PC-9 (cell line): ENCODE measurements around the gene KLRD1. TPM values are rescaled to one million over a fixed set of nuclear protein-coding genes. Genes with fewer than 3 reads are reported as not detected.

Experiments
- BruUV-seq: library from RNA; stranded (reverse); fragments of 400-500 nt; replicated peaks from 2 replicates; lab custom pipeline; 2021; lab: Mats Ljungman, UMichigan
- CTCF ChIA-PET: fragments of 300-600 bp; sonication (Branson Sonifier 250); formaldehyde crosslinking; loops from one replicate; lab custom pipeline; 2022; ENCODE audit warnings: antibody characterized with exemption; lab: Charles Lee
- POLR2A ChIA-PET: fragments of 300-600 bp; sonication (Branson Sonifier 250); formaldehyde crosslinking; loops from one replicate; lab custom pipeline; 2022; ENCODE audit warnings: antibody characterized with exemption; ENCODE audit not compliant: unreplicated experiment; lab: Charles Lee
- DNase-seq, 2 experiments: peaks; one replicate each; pipeline versions ENCODE4 v3.0.0 to v3.0.0-alpha.2; 2015 to 2022; ENCODE audit warnings: mixed read lengths in 1 of 2
- H2AFZ ChIP-seq: fragments of 200-600 bp; sonication (generic); 2 replicates; pipeline ENCODE4 v1.8.1; 2017; ENCODE audit warnings: antibody characterized with exemption
- H3F3A ChIP-seq: fragments of 200-600 bp; sonication (generic); 2 replicates; pipeline ENCODE4 v1.8.1; 2017; ENCODE audit warnings: antibody characterized with exemption, mild to moderate bottlenecking, low read depth; ENCODE audit not compliant: insufficient read depth
- H3K27ac ChIP-seq: fragments of 200-600 bp; sonication (generic); 2 replicates; pipeline ENCODE4 v1.6.1; 2016; ENCODE audit warnings: mixed run types
- H3K27me3 ChIP-seq: fragments of 200-600 bp; sonication (generic); 2 replicates; pipeline ENCODE4 v1.6.1; 2016; ENCODE audit warnings: low read depth, mixed run types; ENCODE audit not compliant: insufficient read depth
- H3K36me3 ChIP-seq: fragments of 200-600 bp; sonication (generic); 2 replicates; pipeline ENCODE4 v1.6.1; 2016; ENCODE audit warnings: low read depth, mixed run types
- H3K4me1 ChIP-seq: fragments of 200-600 bp; sonication (generic); replicated peaks from 2 replicates; pipeline ENCODE4 v1.6.1; 2016; ENCODE audit warnings: mixed run types; ENCODE audit not compliant: insufficient read depth
- H3K4me2 ChIP-seq: fragments of 200-600 bp; sonication (generic); 2 replicates; pipeline ENCODE4 v1.6.1; 2017; ENCODE audit warnings: mixed run types
- H3K4me3 ChIP-seq: fragments of 200-600 bp; sonication (generic); 2 replicates; pipeline ENCODE4 v1.6.1; 2016; ENCODE audit warnings: mixed run types
- H3K79me2 ChIP-seq: fragments of 200-600 bp; sonication (generic); 2 replicates; pipeline ENCODE4 v1.6.1; 2017; ENCODE audit warnings: low read depth, mixed run types
- H3K9me2 ChIP-seq: fragments of 200-600 bp; sonication (generic); 2 replicates; pipeline ENCODE4 v1.8.1; 2017; ENCODE audit warnings: mild to moderate bottlenecking; ENCODE audit not compliant: insufficient read depth
- H3K9me3 ChIP-seq: fragments of 200-600 bp; sonication (generic); 2 replicates; pipeline ENCODE4 v1.8.1; 2016; ENCODE audit warnings: low read depth; ENCODE audit not compliant: insufficient read depth
- H4K20me1 ChIP-seq: fragments of 200-600 bp; sonication (generic); 2 replicates; pipeline ENCODE4 v1.8.1; 2017; ENCODE audit not compliant: insufficient read depth
- CTCF ChIP-seq: fragments of 200-600 bp; sonication (generic); conservative IDR thresholded peaks from 2 replicates; pipeline ENCODE4 v1.6.1; 2017; ENCODE audit warnings: mixed run types, antibody characterized with exemption, mild to moderate bottlenecking, moderate library complexity
- EZH2 ChIP-seq: fragments of 200-600 bp; sonication (generic); IDR thresholded peaks from 2 replicates; pipeline ENCODE4 v1.8.0; 2017; ENCODE audit warnings: antibody characterized with exemption, low read depth
- intact Hi-C: fragments of 100-400 bp; cut with micrococcal nuclease; formaldehyde crosslinking; loops from one replicate; pipeline ENCODE4 v1.10.0; 2022; ENCODE audit not compliant: unreplicated experiment
- total RNA-seq: library from RNA; stranded (reverse); gene quantifications from 2 replicates; pipeline ENCODE4 v1.2.3, GENCODE V29; 2021

Gene KLRD1
- total RNA-seq, 1 experiment from 2014 or later: 0.68 TPM

- intact Hi-C loops: loop anchor here (10.0 kb wide), 1 partner anchor 392 kb away; no protein-coding TSS in a partner anchor
- no peak overlapping the region for H2AFZ ChIP-seq
- no peaks in the 10 kb centered on the region for H4K20me1 ChIP-seq
- H3K4me2 ChIP-seq: no peak overlapping the region
- TF ChIP-seq EZH2: no peak
- TF ChIP-seq CTCF: no peak
- peak in 1 of 2 experiments; percentile 27 for DNase-seq
- H3K9me3 ChIP-seq: no peaks in the 10 kb centered on the region
- no peak overlapping the region for H3K4me3 ChIP-seq
- no TSS peak for BruUV-seq
- H3K9me2 ChIP-seq: no peaks in the 10 kb centered on the region
- no peaks in the 10 kb centered on the region for H3K79me2 ChIP-seq
- POLR2A ChIA-PET: no interaction called here
- H3F3A ChIP-seq: no peaks in the 10 kb centered on the region; the same call in 1 of the 2 replicates
- CTCF ChIA-PET: interaction anchor here (0.6 kb wide), 1 partner anchor 39 kb away, joined by 5 read pairs; no protein-coding TSS in a partner anchor
- H3K27ac ChIP-seq: no peak overlapping the region
- peaks cover 30% of the 10 kb centered on the region for H3K4me1 ChIP-seq
- H3K36me3 ChIP-seq: no peaks in the 10 kb centered on the region
- no peaks in the 10 kb centered on the region for H3K27me3 ChIP-seq
Observed at GRCh38 chr12:10362325-10362724, 54.7 kb downstream of the KLRD1 start.

DNA sequence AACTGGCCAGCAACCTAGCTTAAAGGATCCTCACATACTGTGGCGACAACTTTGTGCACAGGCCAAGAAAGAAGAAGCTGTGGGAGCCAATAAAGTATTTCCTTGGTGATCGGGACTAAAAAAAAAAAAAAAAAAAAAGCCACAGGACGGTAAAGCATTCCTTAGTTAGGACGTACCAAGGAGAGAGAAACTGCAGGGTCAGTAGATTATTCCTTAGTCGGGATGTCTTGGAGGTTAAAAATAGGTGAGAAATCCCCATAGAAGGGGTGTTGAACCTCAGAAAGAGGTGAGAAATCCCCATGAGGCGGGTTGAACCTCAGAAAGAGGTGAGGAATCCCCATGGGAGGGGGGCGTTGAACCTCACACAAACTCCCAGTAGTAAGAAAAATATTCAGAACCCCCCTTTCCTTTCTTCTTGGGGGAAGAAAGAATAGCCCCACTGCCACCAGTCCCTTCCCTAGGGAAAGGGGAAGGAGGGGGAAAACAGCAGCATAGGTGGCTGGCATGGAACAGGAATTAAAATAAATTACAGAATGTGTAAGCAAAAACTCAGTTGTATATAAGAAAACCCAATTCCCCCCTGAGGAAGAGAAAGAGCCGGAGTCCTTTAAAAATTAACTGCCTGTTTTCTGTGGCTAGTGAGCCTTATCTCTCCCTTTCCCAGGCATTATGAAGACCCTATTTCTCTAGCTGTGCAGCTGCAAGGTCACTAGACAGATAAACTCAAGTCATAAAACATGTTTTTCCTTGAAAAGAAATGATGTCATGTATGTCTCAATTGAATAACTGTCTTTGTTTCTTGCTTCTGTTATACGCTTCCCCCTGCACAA, 55.4 kb downstream of the KLRD1 start:
- Histone ChIP-seq H3K79me2 (no peaks in the 10 kb centered on the region), H3K27me3 (no peaks in the 10 kb centered on the region), H2AFZ (no peak overlapping the region), H3K27ac (no peak overlapping the region), H3K9me2 (no peaks in the 10 kb centered on the region), H3K4me1 (peaks cover 30% of the 10 kb centered on the region), H4K20me1 (no peaks in the 10 kb centered on the region), H3F3A (no peaks in the 10 kb centered on the region; the same call in 1 of the 2 replicates), H3K4me3 (no peak overlapping the region), H3K9me3 (no peaks in the 10 kb centered on the region), H3K4me2 (no peak overlapping the region; the same call in 1 of the 2 replicates), H3K36me3 (no peaks in the 10 kb centered on the region)
- TF ChIP-seq CTCF (no peak), EZH2 (no peak)
- no peak for DNase-seq
- no TSS peak for BruUV-seq
- intact Hi-C loops: loop anchor here (10.0 kb wide), 1 partner anchor 392 kb away; no protein-coding TSS in a partner anchor
- ChIA-PET POLR2A (interaction anchor here (0.7 kb wide), 1 partner anchor 173 kb away, joined by 7 read pairs; no protein-coding TSS in a partner anchor), CTCF (interaction anchor here (0.6 to 0.7 kb wide), 2 partner anchors 40 to 172 kb away, joined by 3 to 5 read pairs; no protein-coding TSS in a partner anchor)

DNA sequence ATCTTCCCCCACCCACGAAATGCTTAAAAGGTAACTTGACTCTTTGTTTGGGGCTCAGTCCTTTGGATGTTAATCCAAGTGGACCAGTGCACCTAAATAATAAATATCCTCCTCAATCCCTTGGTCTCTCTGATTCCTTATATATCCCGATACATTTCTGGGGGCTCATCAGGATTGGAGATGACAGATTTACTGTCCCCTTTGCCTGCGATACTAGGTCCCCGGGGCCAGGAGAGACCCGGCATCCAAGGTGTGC, 55.9 kb downstream of the KLRD1 start:
- H3K36me3 ChIP-seq: no peaks in the 10 kb centered on the region
- no peaks in the 10 kb centered on the region; the same call in 1 of the 2 replicates for H3F3A ChIP-seq
- H3K27me3 ChIP-seq: no peaks in the 10 kb centered on the region
- no peaks in the 10 kb centered on the region for H4K20me1 ChIP-seq
- no peaks in the 10 kb centered on the region for H3K9me2 ChIP-seq
- no peak for TF ChIP-seq EZH2
- ChIA-PET CTCF (no interaction called here), POLR2A (interaction anchor here (0.7 kb wide), 1 partner anchor 174 kb away, joined by 7 read pairs; no protein-coding TSS in a partner anchor)
- peak overlapping the region; percentile 91; the same call in 1 of the 2 replicates for H2AFZ ChIP-seq
- H3K4me1 ChIP-seq: peaks cover 30% of the 10 kb centered on the region
- DNase-seq: no peak
- no peak overlapping the region; the same call in 1 of the 2 replicates for H3K4me3 ChIP-seq
- BruUV-seq: no TSS peak
- no peaks in the 10 kb centered on the region for H3K79me2 ChIP-seq
- peak overlapping the region; percentile 93 for H3K4me2 ChIP-seq
- no peak overlapping the region for H3K27ac ChIP-seq
- intact Hi-C loops: loop anchor here (10.0 kb wide), 1 partner anchor 391 kb away; no protein-coding TSS in a partner anchor
- no peaks in the 10 kb centered on the region for H3K9me3 ChIP-seq
